HG03025 (cell line): ENCODE data around the gene MARK1.

ENCODE experiments used
- ATAC-seq: cut with Tn5 transposase; IDR thresholded peaks from one replicate; pipeline ENCODE4 v1.9.1; 2021; ENCODE audit warnings: mild to moderate bottlenecking, moderate library complexity; ENCODE audit not compliant: unreplicated experiment, low FRiP score

MARK1 gene

GRCh38 chr1:220685879-220686278 is 157.9 kb downstream of the MARK1 start:
- ATAC-seq = no peak

GRCh38 chr1:220687809-220688208 is 159.9 kb downstream of the MARK1 start:
- no peak for ATAC-seq

GRCh38 chr1:220689666-220690065 is 161.7 kb downstream of the MARK1 start:
- ATAC-seq = no peak

GRCh38 chr1:220690140-220691052 is 162.5 kb downstream of the MARK1 start, which contains the start of gene C1orf115:
Gene C1orf115, plus strand, starts transcription at chr1:220690363. Its CDS starts 40 bp downstream, at chr1:220690403.
- peak; percentile 96 for ATAC-seq

- ATAC-seq = no peak
Measured at GRCh38 chr1:220691053-220691684, 163.2 kb downstream of the MARK1 start.

GRCh38 chr1:220692436-220693228 is 164.7 kb downstream of the MARK1 start:
- ATAC-seq = no peak

GRCh38 chr1:220694866-220695382 is 167.0 kb downstream of the MARK1 start:
- no peak for ATAC-seq

- no peak for ATAC-seq
Measured at GRCh38 chr1:220695426-220695825, 167.5 kb downstream of the MARK1 start.

GRCh38 chr1:220696226-220696862 is 168.4 kb downstream of the MARK1 start:
- no peak for ATAC-seq

- ATAC-seq = no peak
Measured at GRCh38 chr1:220696863-220697231, 168.9 kb downstream of the MARK1 start.

GRCh38 chr1:220697326-220697725 is 169.4 kb downstream of the MARK1 start:
- no peak for ATAC-seq

GRCh38 chr1:220698607-220699016 is 170.7 kb downstream of the MARK1 start:
- ATAC-seq = no peak

- no peak for ATAC-seq
Measured at GRCh38 chr1:220699044-220699443, 171.1 kb downstream of the MARK1 start.

GRCh38 chr1:220700556-220701179 is 172.7 kb downstream of the MARK1 start:
- ATAC-seq = no peak

GRCh38 chr1:220701974-220702373 is 174.0 kb downstream of the MARK1 start:
- ATAC-seq = no peak

GRCh38 chr1:220702733-220703270 is 174.9 kb downstream of the MARK1 start:
- no peak for ATAC-seq

- ATAC-seq = no peak
Measured at GRCh38 chr1:220703305-220703704, 175.4 kb downstream of the MARK1 start.

GRCh38 chr1:220705782-220706181 is 177.8 kb downstream of the MARK1 start:
- ATAC-seq = no peak

GRCh38 chr1:220706480-220706879 is 178.5 kb downstream of the MARK1 start:
- ATAC-seq = no peak
